Left ventricle myocardium inferior (tissue), 1 donor: ENCODE data around the gene GJD2. TPM values are rescaled to one million over a fixed set of nuclear protein-coding genes. Genes with fewer than 3 reads are reported as not detected.

ENCODE experiments used
- DNase-seq: peaks from one replicate; pipeline ENCODE4 v3.0.0-alpha.2; 2020
- H3K27ac ChIP-seq: fragments of 200-600 bp; replicated peaks from 2 replicates; pipeline ENCODE4 v1.8.0; 2021
- H3K27me3 ChIP-seq: fragments of 200-600 bp; 2 replicates; pipeline ENCODE4 v1.8.0; 2021; ENCODE audit warnings: low read depth
- H3K36me3 ChIP-seq: fragments of 200-600 bp; 2 replicates; pipeline ENCODE4 v1.8.0; 2021
- H3K4me1 ChIP-seq: fragments of 200-600 bp; 2 replicates; pipeline ENCODE4 v1.8.0; 2021
- H3K4me3 ChIP-seq: fragments of 200-600 bp; 2 replicates; pipeline ENCODE4 v1.8.0; 2021; ENCODE audit warnings: mild to moderate bottlenecking, moderate library complexity
- H3K9me3 ChIP-seq: fragments of 200-600 bp; replicated peaks from 2 replicates; pipeline ENCODE4 v1.8.0; 2021
- intact Hi-C: fragments of 100-400 bp; cut with micrococcal nuclease; formaldehyde crosslinking; loops from one replicate; pipeline ENCODE4 v1.11.0; 2022
- total RNA-seq: library from RNA; stranded (reverse); fragmentation: NEBNext Ultra II Directional; extraction: Animal tissue kit (Norgen Biotek cat#: 25700); gene quantifications from one replicate; pipeline ENCODE4 v1.2.1, GENCODE V29; 2021
- TF ChIP-seq, protein P1 (sequence below): fragments of 200-600 bp; IDR thresholded peaks from 2 replicates; pipeline ENCODE4 v1.8.0; 2021; ENCODE audit warnings: antibody characterized with exemption, mild to moderate bottlenecking, borderline replicate concordance
- donor health status: DM: no; HTN: yes; CAD: no; lungs with severe emphysema.

Gene GJD2
- total RNA-seq, 1 donor from 2014 or later = not detected

DNA sequence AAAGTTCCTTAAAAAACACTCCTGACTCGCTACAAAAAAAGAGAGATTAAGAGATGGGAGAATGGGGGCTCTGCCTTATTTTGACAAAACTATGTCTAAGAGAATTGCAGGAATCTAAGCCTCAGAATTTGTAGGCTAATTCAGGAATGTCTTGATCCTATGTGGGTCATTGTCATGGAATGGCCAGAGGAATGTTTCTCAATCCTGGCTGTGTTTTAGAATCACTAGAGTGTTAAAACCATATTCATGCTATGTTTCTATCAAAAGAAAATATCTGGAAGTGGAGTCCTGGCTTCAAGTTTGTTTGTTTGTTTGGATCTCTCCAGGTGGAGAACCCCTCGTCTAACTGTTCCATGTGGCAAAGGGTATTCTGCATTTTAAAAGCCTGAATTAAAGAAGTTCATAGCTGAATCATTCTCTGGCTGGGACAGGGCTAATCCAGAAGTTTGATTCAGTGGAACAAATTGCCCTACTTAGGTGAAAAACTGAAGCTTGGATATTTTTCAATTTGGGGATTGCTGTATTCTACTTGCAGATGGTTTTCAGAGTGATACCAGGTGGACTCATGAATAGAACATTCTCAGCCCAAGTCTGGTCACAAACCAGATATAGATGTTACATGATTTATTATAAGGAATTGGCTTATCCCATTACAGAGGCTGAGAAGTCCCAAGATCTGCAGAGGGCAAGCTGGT lies 28.2 kb downstream of the GJD2 start:
- H3K4me1 ChIP-seq = peaks cover 40% of the 10 kb centered on the region
- no peaks in the 10 kb centered on the region for H3K9me3 ChIP-seq
- TF ChIP-seq, protein P1, sequence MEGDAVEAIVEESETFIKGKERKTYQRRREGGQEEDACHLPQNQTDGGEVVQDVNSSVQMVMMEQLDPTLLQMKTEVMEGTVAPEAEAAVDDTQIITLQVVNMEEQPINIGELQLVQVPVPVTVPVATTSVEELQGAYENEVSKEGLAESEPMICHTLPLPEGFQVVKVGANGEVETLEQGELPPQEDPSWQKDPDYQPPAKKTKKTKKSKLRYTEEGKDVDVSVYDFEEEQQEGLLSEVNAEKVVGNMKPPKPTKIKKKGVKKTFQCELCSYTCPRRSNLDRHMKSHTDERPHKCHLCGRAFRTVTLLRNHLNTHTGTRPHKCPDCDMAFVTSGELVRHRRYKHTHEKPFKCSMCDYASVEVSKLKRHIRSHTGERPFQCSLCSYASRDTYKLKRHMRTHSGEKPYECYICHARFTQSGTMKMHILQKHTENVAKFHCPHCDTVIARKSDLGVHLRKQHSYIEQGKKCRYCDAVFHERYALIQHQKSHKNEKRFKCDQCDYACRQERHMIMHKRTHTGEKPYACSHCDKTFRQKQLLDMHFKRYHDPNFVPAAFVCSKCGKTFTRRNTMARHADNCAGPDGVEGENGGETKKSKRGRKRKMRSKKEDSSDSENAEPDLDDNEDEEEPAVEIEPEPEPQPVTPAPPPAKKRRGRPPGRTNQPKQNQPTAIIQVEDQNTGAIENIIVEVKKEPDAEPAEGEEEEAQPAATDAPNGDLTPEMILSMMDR = no peak
- H3K27me3 ChIP-seq = no peaks in the 10 kb centered on the region
- H3K4me3 ChIP-seq = no peak overlapping the region
- H3K27ac ChIP-seq = no peak overlapping the region
- DNase-seq = no peak
- intact Hi-C loops = no loop called here
- no peaks in the 10 kb centered on the region for H3K36me3 ChIP-seq

DNA sequence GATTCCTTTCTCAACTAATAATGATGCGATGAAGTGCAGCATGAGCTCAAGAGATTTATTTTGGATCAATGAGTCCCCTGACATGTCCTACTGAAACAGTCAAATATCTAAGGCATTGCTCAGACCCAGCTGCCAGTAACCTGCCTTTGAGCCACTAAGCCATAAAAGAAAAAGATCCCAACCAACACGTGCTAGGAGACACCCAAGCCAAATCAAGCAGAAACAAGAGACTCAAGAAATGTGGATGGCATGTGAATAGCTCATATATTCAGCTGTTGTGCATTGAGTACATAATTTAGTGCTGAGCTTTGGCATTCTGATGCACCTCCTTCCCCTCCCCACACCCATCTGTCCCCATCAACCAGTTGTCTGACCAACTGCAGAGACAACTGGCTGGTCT lies 29.2 kb downstream of the GJD2 start:
- no peaks in the 10 kb centered on the region for H3K9me3 ChIP-seq
- peak overlapping the region; percentile 90 for H3K27ac ChIP-seq
- H3K4me1 ChIP-seq = peaks cover 50% of the 10 kb centered on the region
- TF ChIP-seq, protein P1 = no peak
- H3K4me3 ChIP-seq = no peak overlapping the region
- DNase-seq = no peak
- intact Hi-C loops = no loop called here
- H3K36me3 ChIP-seq = no peaks in the 10 kb centered on the region
- no peaks in the 10 kb centered on the region for H3K27me3 ChIP-seq

DNA sequence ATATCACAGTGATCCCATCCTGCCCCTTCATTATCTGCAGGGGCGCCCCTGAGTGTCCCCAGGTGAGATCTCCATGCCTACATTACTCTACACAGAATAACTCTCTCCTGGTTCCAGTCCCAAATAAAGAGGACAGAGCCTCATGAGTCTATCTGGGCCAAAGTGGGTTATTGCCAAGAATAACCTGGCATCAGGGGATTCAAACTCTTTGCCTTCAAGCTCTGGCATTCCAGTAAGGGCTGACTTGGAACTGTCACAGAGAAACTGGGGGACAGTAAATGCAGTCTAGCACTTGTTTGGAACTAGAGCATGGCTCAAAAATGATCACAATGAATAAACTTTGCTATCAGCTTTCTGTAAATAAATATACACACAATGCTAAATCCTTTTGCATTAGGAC lies 30.3 kb downstream of the GJD2 start:
- Histone ChIP-seq H3K9me3 (no peaks in the 10 kb centered on the region), H3K27me3 (no peaks in the 10 kb centered on the region), H3K4me1 (peaks cover 61% of the 10 kb centered on the region), H3K27ac (peak overlapping the region; percentile 90), H3K36me3 (no peaks in the 10 kb centered on the region), H3K4me3 (no peak overlapping the region)
- DNase-seq = no peak
- intact Hi-C loops = no loop called here
- TF ChIP-seq, protein P1 = no peak

DNA sequence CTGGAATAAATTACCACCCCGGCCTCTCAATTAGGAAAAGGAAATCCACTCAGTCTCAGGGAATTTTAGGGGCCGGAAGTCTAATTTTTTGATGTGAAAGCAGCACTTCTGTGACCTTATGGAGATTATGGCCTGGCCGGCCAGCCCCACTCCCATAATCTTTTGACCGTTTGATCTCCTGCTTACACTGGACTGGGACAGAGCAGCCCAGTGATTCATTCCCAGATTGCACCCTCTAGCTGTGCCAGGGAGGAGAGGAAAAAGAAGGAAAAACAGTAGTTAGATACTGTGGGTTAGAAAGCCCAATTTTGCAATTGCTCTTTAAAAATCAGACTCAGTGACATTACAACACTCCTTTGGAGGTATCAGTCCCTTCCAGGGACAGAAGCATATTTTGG lies 32.4 kb downstream of the GJD2 start:
- no peak for DNase-seq
- Histone ChIP-seq H3K27ac (peak overlapping the region; percentile 90), H3K4me3 (peak overlapping the region; percentile 43), H3K9me3 (no peaks in the 10 kb centered on the region), H3K36me3 (no peaks in the 10 kb centered on the region), H3K27me3 (no peaks in the 10 kb centered on the region), H3K4me1 (peaks cover 81% of the 10 kb centered on the region)
- TF ChIP-seq, protein P1 = peak; percentile 28
- intact Hi-C loops = no loop called here

DNA sequence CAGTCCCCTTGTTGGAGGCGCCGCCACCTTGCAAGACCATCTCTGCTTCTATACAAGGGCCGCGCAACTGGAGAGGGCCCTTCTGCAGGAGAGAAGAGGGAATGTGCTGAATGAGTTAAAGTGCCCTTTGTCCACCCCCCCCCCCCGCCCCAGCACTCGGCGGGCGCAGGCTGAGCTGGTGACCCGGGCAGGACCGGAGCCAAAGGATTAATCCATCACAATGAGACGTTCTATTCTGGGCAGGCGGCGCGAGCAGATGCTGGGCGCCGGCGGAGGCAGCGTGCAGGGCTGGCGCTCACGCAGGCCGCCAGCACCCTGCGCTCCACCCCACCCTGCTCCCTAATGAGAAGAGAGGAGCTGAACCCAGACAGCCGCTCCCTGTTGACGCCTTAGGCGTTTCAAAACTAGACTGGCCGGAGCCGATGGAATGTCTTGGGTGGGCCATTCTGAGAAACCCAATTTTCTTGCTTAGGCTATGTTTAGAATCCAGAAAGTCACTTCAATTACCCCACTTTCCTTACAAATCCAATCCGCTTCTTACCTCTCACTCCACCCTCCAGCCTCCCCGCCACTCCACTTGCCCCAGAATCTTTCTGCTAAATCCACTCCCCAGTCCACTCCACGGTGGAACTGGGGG lies 32.9 kb downstream of the GJD2 start:
- intact Hi-C loops = no loop called here

More for the DNA sequence above, 32.9 kb downstream of the GJD2 start:
- no peaks in the 10 kb centered on the region for H3K27me3 ChIP-seq
- H3K4me1 ChIP-seq = peaks cover 85% of the 10 kb centered on the region
- peak overlapping the region; percentile 43 for H3K4me3 ChIP-seq
- DNase-seq = peak; percentile 73
- TF ChIP-seq, protein P1 = no peak
- no peaks in the 10 kb centered on the region for H3K36me3 ChIP-seq
- H3K27ac ChIP-seq = peak overlapping the region; percentile 90
- no peaks in the 10 kb centered on the region for H3K9me3 ChIP-seq
